ENCODE results near the gene ARMC9.
"Not testable (repeated sequence)": the region's sequence is repeated elsewhere in the genome, so short reads cannot be mapped to it uniquely, and the experiment has no call there.

The ARMC9 gene

GRCh38 chr2:231190531-231191197 is 7.8 kb upstream of the ARMC9 start:
- no peaks in the 10 kb centered on the region for H3K4me1 ChIP-seq (ENCODE audit: control insufficient read depth, insufficient read depth, low read length)
- H3K4me3 ChIP-seq (ENCODE audit: low read length) = peak overlapping the region; percentile 26; the same call in 1 of the 2 replicates
- H3K36me3 ChIP-seq (ENCODE audit: control insufficient read depth, insufficient read depth, low read length) = no peaks in the 10 kb centered on the region
- H3K27ac ChIP-seq (ENCODE audit: low read length) = no peak overlapping the region
- no CpG with 5 or more reads among the region's 42 CpGs for WGBS (ENCODE audit: insufficient coverage, insufficient read length)
- H3K9me3 ChIP-seq (ENCODE audit: control insufficient read depth, insufficient read depth, low read length) = no peaks in the 10 kb centered on the region
- no peak for DNase-seq (ENCODE audit: low read depth, low spot score)
- H3K27me3 ChIP-seq (ENCODE audit: control insufficient read depth, insufficient read depth, low read length) = no peaks in the 10 kb centered on the region

GRCh38 chr2:231191896-231192872 is 6.2 kb upstream of the ARMC9 start:
- WGBS (ENCODE audit: insufficient coverage, insufficient read length) = no CpG with 5 or more reads among the region's 19 CpGs

GRCh38 chr2:231193216-231193615 is 5.2 kb upstream of the ARMC9 start:
- no peak overlapping the region for H3K4me3 ChIP-seq (ENCODE audit: low read length)
- H3K9me3 ChIP-seq (ENCODE audit: control insufficient read depth, insufficient read depth, low read length) = no peaks in the 10 kb centered on the region
- H3K36me3 ChIP-seq (ENCODE audit: control insufficient read depth, insufficient read depth, low read length) = no peaks in the 10 kb centered on the region
- no peak for DNase-seq (ENCODE audit: low read depth, low spot score)
- H3K27me3 ChIP-seq (ENCODE audit: control insufficient read depth, insufficient read depth, low read length) = no peaks in the 10 kb centered on the region
- no CpG with 5 or more reads among the region's 3 CpGs for WGBS (ENCODE audit: insufficient coverage, insufficient read length)
- no peak overlapping the region for H3K27ac ChIP-seq (ENCODE audit: low read length)
- no peaks in the 10 kb centered on the region for H3K4me1 ChIP-seq (ENCODE audit: control insufficient read depth, insufficient read depth, low read length)

More at GRCh38 chr2:231191896-231192872, 6.2 kb upstream of the ARMC9 start:
- H3K36me3 ChIP-seq (ENCODE audit: control insufficient read depth, insufficient read depth, low read length) = no peaks in the 10 kb centered on the region
- H3K4me1 ChIP-seq (ENCODE audit: control insufficient read depth, insufficient read depth, low read length) = no peaks in the 10 kb centered on the region
- H3K4me3 ChIP-seq (ENCODE audit: low read length) = no peak overlapping the region
- no peaks in the 10 kb centered on the region for H3K27me3 ChIP-seq (ENCODE audit: control insufficient read depth, insufficient read depth, low read length)
- H3K27ac ChIP-seq (ENCODE audit: low read length) = no peak overlapping the region
- peak; percentile 64 for DNase-seq (ENCODE audit: low read depth, low spot score)
- no peaks in the 10 kb centered on the region for H3K9me3 ChIP-seq (ENCODE audit: control insufficient read depth, insufficient read depth, low read length)

- DNase-seq (ENCODE audit: low read depth, low spot score) = no peak
- H3K27ac ChIP-seq (ENCODE audit: low read length) = no peak overlapping the region
- H3K27me3 ChIP-seq (ENCODE audit: control insufficient read depth, insufficient read depth, low read length) = no peaks in the 10 kb centered on the region
- no CpG with 5 or more reads among the region's 5 CpGs for WGBS (ENCODE audit: insufficient coverage, insufficient read length)
- H3K4me3 ChIP-seq (ENCODE audit: low read length) = no peak overlapping the region
- H3K4me1 ChIP-seq (ENCODE audit: control insufficient read depth, insufficient read depth, low read length) = no peaks in the 10 kb centered on the region
- H3K36me3 ChIP-seq (ENCODE audit: control insufficient read depth, insufficient read depth, low read length) = no peaks in the 10 kb centered on the region
- H3K9me3 ChIP-seq (ENCODE audit: control insufficient read depth, insufficient read depth, low read length) = no peaks in the 10 kb centered on the region
Observed at GRCh38 chr2:231196592-231196991, 1.8 kb upstream of the ARMC9 start.

- H3K9me3 ChIP-seq (ENCODE audit: control insufficient read depth, insufficient read depth, low read length); H3K27ac ChIP-seq (ENCODE audit: low read length); H3K4me3 ChIP-seq (ENCODE audit: low read length); H3K4me1 ChIP-seq (ENCODE audit: control insufficient read depth, insufficient read depth, low read length); DNase-seq (ENCODE audit: low read depth, low spot score); H3K36me3 ChIP-seq (ENCODE audit: control insufficient read depth, insufficient read depth, low read length); H3K27me3 ChIP-seq (ENCODE audit: control insufficient read depth, insufficient read depth, low read length): not testable (repeated sequence)
- WGBS (ENCODE audit: insufficient coverage, insufficient read length) = no CpG with 5 or more reads among the region's 7 CpGs
Observed at GRCh38 chr2:231197196-231197595, 1.2 kb upstream of the ARMC9 start.

- Histone ChIP-seq H3K27me3 (ENCODE audit: control insufficient read depth, insufficient read depth, low read length) (no peaks in the 10 kb centered on the region), H3K9me3 (ENCODE audit: control insufficient read depth, insufficient read depth, low read length) (no peaks in the 10 kb centered on the region), H3K27ac (ENCODE audit: low read length) (no peak overlapping the region), H3K4me3 (ENCODE audit: low read length) (peak overlapping the region; percentile 75; the same call in 1 of the 2 replicates), H3K4me1 (ENCODE audit: control insufficient read depth, insufficient read depth, low read length) (no peaks in the 10 kb centered on the region), H3K36me3 (ENCODE audit: control insufficient read depth, insufficient read depth, low read length) (no peaks in the 10 kb centered on the region)
- WGBS (ENCODE audit: insufficient coverage, insufficient read length) = no CpG with 5 or more reads among the region's 11 CpGs
- DNase-seq (ENCODE audit: low read depth, low spot score) = no peak
Observed at GRCh38 chr2:231197706-231198290, 633 bp upstream of the ARMC9 start.

- no CpG with 5 or more reads among the region's 5 CpGs for WGBS (ENCODE audit: insufficient coverage, insufficient read length)
- Histone ChIP-seq H3K36me3 (ENCODE audit: control insufficient read depth, insufficient read depth, low read length) (no peaks in the 10 kb centered on the region), H3K9me3 (ENCODE audit: control insufficient read depth, insufficient read depth, low read length) (no peaks in the 10 kb centered on the region), H3K27me3 (ENCODE audit: control insufficient read depth, insufficient read depth, low read length) (no peaks in the 10 kb centered on the region), H3K27ac (ENCODE audit: low read length) (no peak overlapping the region), H3K4me3 (ENCODE audit: low read length) (peak overlapping the region; percentile 75; the same call in 1 of the 2 replicates), H3K4me1 (ENCODE audit: control insufficient read depth, insufficient read depth, low read length) (no peaks in the 10 kb centered on the region)
- no peak for DNase-seq (ENCODE audit: low read depth, low spot score)
Observed at GRCh38 chr2:231199219-231199618, 788 bp downstream of the ARMC9 start.

- Histone ChIP-seq H3K36me3 (ENCODE audit: control insufficient read depth, insufficient read depth, low read length) (no peaks in the 10 kb centered on the region), H3K27me3 (ENCODE audit: control insufficient read depth, insufficient read depth, low read length) (no peaks in the 10 kb centered on the region), H3K4me3 (ENCODE audit: low read length) (no peak overlapping the region), H3K4me1 (ENCODE audit: control insufficient read depth, insufficient read depth, low read length) (no peaks in the 10 kb centered on the region), H3K9me3 (ENCODE audit: control insufficient read depth, insufficient read depth, low read length) (no peaks in the 10 kb centered on the region), H3K27ac (ENCODE audit: low read length) (no peak overlapping the region)
- DNase-seq (ENCODE audit: low read depth, low spot score) = no peak
- WGBS (ENCODE audit: insufficient coverage, insufficient read length) = no CpG with 5 or more reads among the region's 3 CpGs
Observed at GRCh38 chr2:231200805-231201474, 2.5 kb downstream of the ARMC9 start.

- DNase-seq (ENCODE audit: low read depth, low spot score) = no peak
- H3K9me3 ChIP-seq (ENCODE audit: control insufficient read depth, insufficient read depth, low read length) = no peaks in the 10 kb centered on the region
- no peak overlapping the region for H3K27ac ChIP-seq (ENCODE audit: low read length)
- no peaks in the 10 kb centered on the region for H3K36me3 ChIP-seq (ENCODE audit: control insufficient read depth, insufficient read depth, low read length)
- no peaks in the 10 kb centered on the region for H3K27me3 ChIP-seq (ENCODE audit: control insufficient read depth, insufficient read depth, low read length)
- no peaks in the 10 kb centered on the region for H3K4me1 ChIP-seq (ENCODE audit: control insufficient read depth, insufficient read depth, low read length)
- WGBS (ENCODE audit: insufficient coverage, insufficient read length) = no CpG with 5 or more reads among the region's 4 CpGs
- H3K4me3 ChIP-seq (ENCODE audit: low read length) = no peak overlapping the region
Observed at GRCh38 chr2:231201475-231201814, 3.0 kb downstream of the ARMC9 start.

- H3K36me3 ChIP-seq (ENCODE audit: control insufficient read depth, insufficient read depth, low read length) = no peaks in the 10 kb centered on the region
- H3K27me3 ChIP-seq (ENCODE audit: control insufficient read depth, insufficient read depth, low read length) = no peaks in the 10 kb centered on the region
- no peaks in the 10 kb centered on the region for H3K9me3 ChIP-seq (ENCODE audit: control insufficient read depth, insufficient read depth, low read length)
- no peak for DNase-seq (ENCODE audit: low read depth, low spot score)
- H3K4me1 ChIP-seq (ENCODE audit: control insufficient read depth, insufficient read depth, low read length) = no peaks in the 10 kb centered on the region
- no peak overlapping the region for H3K4me3 ChIP-seq (ENCODE audit: low read length)
- H3K27ac ChIP-seq (ENCODE audit: low read length) = no peak overlapping the region
- no CpG with 5 or more reads among the region's 7 CpGs for WGBS (ENCODE audit: insufficient coverage, insufficient read length)
Observed at GRCh38 chr2:231203087-231203486, 4.7 kb downstream of the ARMC9 start.
